K562 (cell line): Measurements from ENCODE around the gene WDR18. TPM values are rescaled to one million over a fixed set of nuclear protein-coding genes. Genes with fewer than 3 reads are reported as not detected.

ENCODE experiments used
- ARID1B ChIP-seq: fragments of 450-650 bp; IDR thresholded peaks from 2 replicates; pipeline ENCODE4 v1.6.1; 2016; ENCODE audit warnings: antibody characterized with exemption, mild to moderate bottlenecking, inconsistent platforms
- BCOR ChIP-seq: fragments of 450-650 bp; IDR thresholded peaks from 2 replicates; pipeline ENCODE4 v1.6.1; 2016
- BRF1 ChIP-seq: IDR thresholded peaks from 3 replicates; pipeline ENCODE4 v1.6.1; 2011; ENCODE audit warnings: borderline replicate concordance, mild to moderate bottlenecking; ENCODE audit not compliant: insufficient read length; ENCODE audit errors: extremely low read depth
- DEAF1 ChIP-seq: fragments of 450-650 bp; formaldehyde crosslinking; IDR thresholded peaks from 2 replicates; pipeline ENCODE4 v1.4.0; 2020; ENCODE audit warnings: mild to moderate bottlenecking, moderate library complexity
- E2F5 ChIP-seq: sonication (generic); formaldehyde crosslinking; IDR thresholded peaks from 2 replicates; pipeline ENCODE4 v1.8.0; 2022; ENCODE audit warnings: mild to moderate bottlenecking, missing genetic modification reagents
- GABPB2 ChIP-seq: fragments of 250-450 bp; sonication (Bioruptor Pico); conservative IDR thresholded peaks from 2 replicates; pipeline ENCODE4 v1.5.1; 2021; ENCODE audit warnings: mild to moderate bottlenecking
- IFI16 ChIP-seq: fragments of 250-450 bp; sonication (Bioruptor Pico); IDR thresholded peaks from 2 replicates; pipeline ENCODE4 v2.1.2; 2022; ENCODE audit warnings: mild to moderate bottlenecking, inconsistent platforms
- JUN ChIP-seq, 2 experiments: sonication (generic) in 1 of 2; formaldehyde crosslinking in 1 of 2; IDR thresholded peaks; 2 replicates each; pipeline versions ENCODE4 v1.6.1 to v1.8.0; 2012 to 2022; ENCODE audit warnings: borderline replicate concordance in 2 of 2, mild to moderate bottlenecking in 2 of 2, improper control_type of control experiment in 1 of 2, low read depth in 1 of 2, low read length in 1 of 2, missing genetic modification reagents in 1 of 2
- LCOR ChIP-seq: sonication (generic); formaldehyde crosslinking; IDR thresholded peaks from 2 replicates; pipeline ENCODE4 v1.8.0; 2022; ENCODE audit warnings: mild to moderate bottlenecking, missing genetic modification reagents
- MYNN ChIP-seq, 2 experiments: sonication (generic); formaldehyde crosslinking in 1 of 2; IDR thresholded peaks; 2 replicates each; pipeline versions ENCODE4 v1.5.0 to v1.6.1; 2016 to 2020; ENCODE audit warnings: antibody characterized with exemption in 1 of 2, missing genetic modification reagents in 1 of 2
- NR4A1 ChIP-seq, 2 experiments: fragments of 250-450 bp in 1 of 2; fragments of 450-650 bp in 1 of 2; sonication (Bioruptor Pico) in 1 of 2; IDR thresholded peaks; 2 replicates each; pipeline versions ENCODE4 v1.4.0 to v1.6.1; 2016 to 2020; ENCODE audit warnings: mild to moderate bottlenecking in 2 of 2, missing compliant biosample characterization in 1 of 2, missing genetic modification characterization in 1 of 2, moderate library complexity in 1 of 2
- PBX2 ChIP-seq, 2 experiments: IDR thresholded peaks in 1 of 2; conservative IDR thresholded peaks in 1 of 2; 2 replicates each; pipeline ENCODE4 v1.6.1; 2016; ENCODE audit warnings: low read depth in 2 of 2, mild to moderate bottlenecking in 1 of 2, missing compliant biosample characterization in 1 of 2, missing genetic modification characterization in 1 of 2, moderate library complexity in 1 of 2
- PYGO2 ChIP-seq: fragments of 450-650 bp; IDR thresholded peaks from 2 replicates; pipeline ENCODE4 v1.6.1; 2016; ENCODE audit warnings: mild to moderate bottlenecking, missing genetic modification characterization, moderate library complexity, missing compliant biosample characterization
- SMARCA4 ChIP-seq: fragments of 450-650 bp; IDR thresholded peaks from 2 replicates; pipeline ENCODE4 v1.6.1; 2016
- STAG1 ChIP-seq: sonication (generic); formaldehyde crosslinking; IDR thresholded peaks from 2 replicates; pipeline ENCODE4 v1.5.0; 2020; ENCODE audit warnings: missing genetic modification reagents, borderline replicate concordance
- ZC3H4 ChIP-seq: sonication (generic); formaldehyde crosslinking; IDR thresholded peaks from 2 replicates; pipeline ENCODE4 v1.9.0; 2021; ENCODE audit warnings: missing genetic modification reagents, borderline replicate concordance
- ZC3H8 ChIP-seq: fragments of 450-650 bp; IDR thresholded peaks from 2 replicates; pipeline ENCODE4 v1.6.1; 2017
- ZNF445 ChIP-seq: fragments of 250-450 bp; sonication (Bioruptor Pico); IDR thresholded peaks from 2 replicates; pipeline ENCODE4 v1.4.0; 2020; ENCODE audit warnings: low read depth, mild to moderate bottlenecking, moderate library complexity
- ZNF586 ChIP-seq: fragments of 450-650 bp; formaldehyde crosslinking; conservative IDR thresholded peaks from 2 replicates; pipeline ENCODE4 v1.4.0; 2020; ENCODE audit warnings: mild to moderate bottlenecking, moderate library complexity
- ZNF75A ChIP-seq: fragments of 450-650 bp; formaldehyde crosslinking; IDR thresholded peaks from 2 replicates; pipeline ENCODE4 v1.4.0; 2020; ENCODE audit warnings: mild to moderate bottlenecking
- ZNF766 ChIP-seq: fragments of 200-800 bp; sonication (Bioruptor generic); conservative IDR thresholded peaks from 2 replicates; pipeline ENCODE4 v1.6.1; 2016; ENCODE audit warnings: missing genetic modification characterization, missing compliant biosample characterization
- polyA plus RNA-seq, 8 experiments: library from polyadenylated mRNA; depleted of rRNA in 4 of 8; stranded (reverse) in 5 of 8; unstranded in 3 of 8; fragments of >200 nt; fragmentation: Nextera tagmentation in 2 of 8; fragmentation: Illumina TruSeq in 1 of 8; extraction: Ambion mirVana in 2 of 8; extraction: Trizol in 1 of 8; gene quantifications; 2 replicates each; pipeline versions ENCODE4 v1.2.1 to v1.2.3, GENCODE V29; 2011 to 2014; ENCODE audit warnings: inconsistent platforms in 1 of 8, missing spikeins in 1 of 8
- total RNA-seq, 7 experiments: library from RNA; depleted of rRNA in 6 of 7; stranded (reverse); fragments of >200 nt in 6 of 7; fragmentation: Illumina TruSeq in 2 of 7; extraction: Trizol in 2 of 7; gene quantifications; 2 replicates each; pipeline versions ENCODE4 v1.2.1 to v1.2.3, GENCODE V29; 2011 to 2021; ENCODE audit warnings: low replicate concordance in 1 of 7

Gene WDR18
- total and polyA plus RNA-seq, 9 of the 15 experiments (the other 6 are each of a cell fraction or from before 2014, with no cell fraction given) = 0.65 to 181 (median 30.1) TPM

GRCh38 chr19:958967-959855 is 24.9 kb upstream of the WDR18 start (continued):
- TF ChIP-seq SMARCA4 (peak; percentile 87), LCOR (CRISPR knock-in tag) (peak; percentile 71), ZNF586 (CRISPR knock-in tag) (no peak), ZC3H8 (no peak), IFI16 (no peak), PYGO2 (tag) (no peak), E2F5 (CRISPR knock-in tag) (no peak), NR4A1 (CRISPR knock-in tag; IDR thresholded peaks at IDR 0.05) (0 out of 2 replicates have a peak, but pooled peaks have one; percentile 38), NR4A1 (tag; IDR thresholded peaks at IDR 0.05) (no peak), ZNF445 (no peak), STAG1 (CRISPR knock-in tag) (no peak), MYNN (IDR thresholded peaks at IDR 0.05) (peak; percentile 79), MYNN (CRISPR knock-in tag; IDR thresholded peaks at IDR 0.05) (no peak), JUN (IDR thresholded peaks at IDR 0.05; ENCODE audit: borderline replicate concordance, low read depth, low read length) (peak; percentile 96), JUN (CRISPR knock-in tag; IDR thresholded peaks at IDR 0.05; ENCODE audit: borderline replicate concordance) (peak; percentile 38; the same call in 1 of the 2 replicates), BRF1 (no peak), ARID1B (peak; percentile 84), ZC3H4 (CRISPR knock-in tag) (no peak), BCOR (peak; percentile 80), GABPB2 (no peak), ZNF75A (CRISPR knock-in tag) (0 out of 2 replicates have a peak, but pooled peaks have one; percentile 57), ZNF766 (CRISPR knock-in tag) (0 out of 2 replicates have a peak, but pooled peaks have one; percentile 34), DEAF1 (CRISPR knock-in tag) (no peak), PBX2 (CRISPR knock-in tag; IDR thresholded peaks at IDR 0.05; ENCODE audit: low read depth) (no peak), PBX2 (tag; conservative IDR thresholded peaks at IDR 0.05; ENCODE audit: low read depth) (0 out of 2 replicates have a peak, but pooled peaks have one; percentile 28)
